ENCODE measurements around the gene TWNK. TPM values are rescaled to one million over a fixed set of nuclear protein-coding genes. Genes with fewer than 3 reads are reported as not detected.

TWNK gene
- total RNA-seq, 1 experiment from 2014 or later: 38.7 TPM

DNA sequence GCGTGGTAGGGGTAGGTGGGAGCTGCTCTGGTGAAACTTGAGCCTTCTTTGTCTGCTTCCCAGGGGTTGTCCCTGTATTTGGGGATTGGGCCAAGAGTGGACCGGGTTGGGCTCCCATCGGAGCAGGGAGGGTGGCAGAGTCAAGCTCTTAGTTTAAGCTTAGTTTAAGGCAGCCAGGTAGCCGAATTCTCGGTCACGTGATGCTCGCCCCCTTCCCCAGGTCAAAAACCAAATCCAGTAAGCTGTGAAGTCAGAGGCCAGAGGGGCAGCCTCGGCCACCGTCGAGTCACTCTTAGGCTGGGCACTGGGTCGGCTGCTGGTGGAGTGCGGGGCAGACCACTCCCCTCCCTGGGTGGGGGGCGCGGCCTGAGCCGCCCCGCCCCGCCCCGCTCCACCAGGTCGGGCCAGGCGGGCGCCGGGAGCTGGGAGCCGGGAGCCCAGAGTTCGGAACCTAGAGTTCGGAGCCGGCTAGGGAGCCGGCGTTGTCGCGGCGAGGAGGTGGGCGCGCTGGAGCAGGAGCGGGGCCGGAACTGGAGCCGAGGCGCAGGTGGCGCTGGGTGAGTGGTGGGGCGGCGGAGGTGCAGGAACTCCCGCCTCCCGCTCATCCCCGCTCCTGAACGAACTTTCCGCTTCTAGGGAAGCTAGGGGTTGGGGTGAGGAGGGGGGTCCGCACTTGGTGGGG lies 9.5 kb downstream of the TWNK start:
- peaks cover 33% of the 10 kb centered on the region for H3K23me2 ChIP-seq (ENCODE audit: insufficient read length, low read depth, low read length, poor library complexity, severe bottlenecking)
- peak; percentile 84 for DNase-seq
- peak overlapping the region; percentile 72 to 84 for H3K4me3 Mint-ChIP-seq
- H3K36me3 Mint-ChIP-seq (ENCODE audit: insufficient read depth in 1 of 3, low read depth in 3 of 3): peaks cover 19 to 31% (median 25%) of the 10 kb centered on the region in 3 experiments
- H2AK5ac ChIP-seq (ENCODE audit: insufficient read length, low read length): no peak overlapping the region
- peaks cover 2% of the 10 kb centered on the region; the same call in 1 of the 2 replicates for H3K4me1 ChIP-seq (ENCODE audit: insufficient read depth, low read length)
- H3K27ac ChIP-seq (ENCODE audit: insufficient read length, low read depth, low read length): peak overlapping the region; percentile 30
- H4K91ac ChIP-seq (ENCODE audit: insufficient read length, low read depth, low read length): no peak overlapping the region
- no peaks in the 10 kb centered on the region for H3K27me3 Mint-ChIP-seq (ENCODE audit: low read depth)
- no peak overlapping the region; the same call in 1 of the 2 replicates for H2BK15ac ChIP-seq (ENCODE audit: low read depth, low read length)
- H4K20me1 ChIP-seq (ENCODE audit: control insufficient read depth, insufficient read depth, insufficient read length): no peaks in the 10 kb centered on the region
- H3K79me2 ChIP-seq (ENCODE audit: insufficient read depth, low read length): no peaks in the 10 kb centered on the region; the same call in 1 of the 2 replicates
- no peaks in the 10 kb centered on the region for H3K79me1 ChIP-seq (ENCODE audit: insufficient read depth, low read depth, low read length, poor library complexity, severe bottlenecking)
- peak overlapping the region; percentile 67 to 94 (median 92) for H3K27ac Mint-ChIP-seq
- no peak overlapping the region for H3K23ac ChIP-seq (ENCODE audit: insufficient read length, low read depth, low read length)
- H3K9me3 ChIP-seq (ENCODE audit: control insufficient read depth, low read depth, low read length): no peaks in the 10 kb centered on the region
- H2BK120ac ChIP-seq (ENCODE audit: low read depth, low read length, poor library complexity, severe bottlenecking): no peak overlapping the region
- H3K27me3 ChIP-seq (ENCODE audit: insufficient read depth, low read length): no peaks in the 10 kb centered on the region
- H2BK5ac ChIP-seq (ENCODE audit: insufficient read length, low read length): no peak overlapping the region
- H3T11ph ChIP-seq (ENCODE audit: low read length): no peak overlapping the region
- H3K56ac ChIP-seq (ENCODE audit: insufficient read length, low read depth, low read length): no peak overlapping the region
- H3K18ac ChIP-seq (ENCODE audit: insufficient read length, low read depth, low read length): peak overlapping the region; percentile 39
- H2BK20ac ChIP-seq (ENCODE audit: low read depth, low read length, poor library complexity, severe bottlenecking): no peak overlapping the region
- TF ChIP-seq, protein P1, sequence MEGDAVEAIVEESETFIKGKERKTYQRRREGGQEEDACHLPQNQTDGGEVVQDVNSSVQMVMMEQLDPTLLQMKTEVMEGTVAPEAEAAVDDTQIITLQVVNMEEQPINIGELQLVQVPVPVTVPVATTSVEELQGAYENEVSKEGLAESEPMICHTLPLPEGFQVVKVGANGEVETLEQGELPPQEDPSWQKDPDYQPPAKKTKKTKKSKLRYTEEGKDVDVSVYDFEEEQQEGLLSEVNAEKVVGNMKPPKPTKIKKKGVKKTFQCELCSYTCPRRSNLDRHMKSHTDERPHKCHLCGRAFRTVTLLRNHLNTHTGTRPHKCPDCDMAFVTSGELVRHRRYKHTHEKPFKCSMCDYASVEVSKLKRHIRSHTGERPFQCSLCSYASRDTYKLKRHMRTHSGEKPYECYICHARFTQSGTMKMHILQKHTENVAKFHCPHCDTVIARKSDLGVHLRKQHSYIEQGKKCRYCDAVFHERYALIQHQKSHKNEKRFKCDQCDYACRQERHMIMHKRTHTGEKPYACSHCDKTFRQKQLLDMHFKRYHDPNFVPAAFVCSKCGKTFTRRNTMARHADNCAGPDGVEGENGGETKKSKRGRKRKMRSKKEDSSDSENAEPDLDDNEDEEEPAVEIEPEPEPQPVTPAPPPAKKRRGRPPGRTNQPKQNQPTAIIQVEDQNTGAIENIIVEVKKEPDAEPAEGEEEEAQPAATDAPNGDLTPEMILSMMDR (conservative IDR thresholded peaks at IDR 0.05): no peak
- peak overlapping the region; percentile 11 for H3K9ac ChIP-seq (ENCODE audit: extremely low read depth, insufficient read length, low read length)
- no CpG with 5 or more reads among the region's 46 CpGs for WGBS (ENCODE audit: extremely low coverage, insufficient read length, low lambda C conversion rate)
- H2BK12ac ChIP-seq (ENCODE audit: insufficient read length, low read depth, low read length): no peak overlapping the region
- H4K8ac ChIP-seq (replicated peaks; ENCODE audit: insufficient read length, low read depth, low read length): no peak overlapping the region
- H3K9me3 Mint-ChIP-seq: no peaks in the 10 kb centered on the region; a peak in 2 of 5 replicates
- H3K4ac ChIP-seq (ENCODE audit: low read depth, low read length): no peak overlapping the region
- H3K4me1 Mint-ChIP-seq: peaks cover 35 to 39% of the 10 kb centered on the region in 2 experiments
- peak overlapping the region; percentile 98 for H3K4me2 ChIP-seq (ENCODE audit: insufficient read depth, insufficient read length, low read length)
- no peak overlapping the region for H4K5ac ChIP-seq (ENCODE audit: insufficient read length, low read depth, low read length)
- H3K14ac ChIP-seq (ENCODE audit: insufficient read depth, low read length): peak overlapping the region; percentile 60
- no peak overlapping the region for H2AFZ ChIP-seq (ENCODE audit: low read length)
